ENCODE measurements around the gene UAP1L1. TPM values are rescaled to one million over a fixed set of nuclear protein-coding genes. Genes with fewer than 3 reads are reported as not detected.
A peak's percentile ranks its signal among the peaks of the same experiment; 100 is the strongest.

UAP1L1 gene
- total RNA-seq, 1 donor from 2014 or later, result 11.5 TPM

- H3K27ac ChIP-seq (replicated peaks), result peak overlapping the region; percentile 68
- peaks cover 46% of the 10 kb centered on the region for H3K36me3 ChIP-seq
- no peak for TF ChIP-seq CTCF (IDR thresholded peaks at IDR 0.05; ENCODE audit: borderline replicate concordance)
- no peaks in the 10 kb centered on the region for H3K9me3 ChIP-seq (replicated peaks)
- peak overlapping the region; percentile 85 for H3K4me3 ChIP-seq
- H3K4me1 ChIP-seq, result peaks cover 19% of the 10 kb centered on the region
- intact Hi-C loops (cut with micrococcal nuclease), result no loop called here
- H3K27me3 ChIP-seq (ENCODE audit: low read depth), result no peaks in the 10 kb centered on the region
- no peak for DNase-seq
Measured at GRCh38 chr9:137077758-137078693, 709 bp downstream of the UAP1L1 start.

GRCh38 chr9:137078701-137079400 is 1.5 kb downstream of the UAP1L1 start:
- Histone ChIP-seq H3K4me1 (peaks cover 19% of the 10 kb centered on the region), H3K4me3 (peak overlapping the region; percentile 85), H3K9me3 (replicated peaks) (no peaks in the 10 kb centered on the region), H3K27ac (replicated peaks) (no peak overlapping the region), H3K36me3 (peaks cover 49% of the 10 kb centered on the region), H3K27me3 (ENCODE audit: low read depth) (no peaks in the 10 kb centered on the region)
- intact Hi-C loops (cut with micrococcal nuclease), result no loop called here
- DNase-seq, result no peak
- TF ChIP-seq CTCF (IDR thresholded peaks at IDR 0.05; ENCODE audit: borderline replicate concordance), result no peak

GRCh38 chr9:137079401-137079787 is 2.1 kb downstream of the UAP1L1 start:
- no peaks in the 10 kb centered on the region for H3K9me3 ChIP-seq (replicated peaks)
- peaks cover 49% of the 10 kb centered on the region for H3K36me3 ChIP-seq
- intact Hi-C loops (cut with micrococcal nuclease), result no loop called here
- H3K27ac ChIP-seq (replicated peaks), result no peak overlapping the region
- no peak for TF ChIP-seq CTCF (IDR thresholded peaks at IDR 0.05; ENCODE audit: borderline replicate concordance)
- H3K27me3 ChIP-seq (ENCODE audit: low read depth), result no peaks in the 10 kb centered on the region
- H3K4me3 ChIP-seq, result peak overlapping the region; percentile 85
- peaks cover 19% of the 10 kb centered on the region for H3K4me1 ChIP-seq
- DNase-seq, result no peak

GRCh38 chr9:137080260-137081122 is 3.2 kb downstream of the UAP1L1 start:
- Histone ChIP-seq H3K4me3 (no peak overlapping the region), H3K4me1 (peaks cover 25% of the 10 kb centered on the region), H3K36me3 (peaks cover 49% of the 10 kb centered on the region), H3K9me3 (replicated peaks) (no peaks in the 10 kb centered on the region), H3K27me3 (ENCODE audit: low read depth) (no peaks in the 10 kb centered on the region), H3K27ac (replicated peaks) (no peak overlapping the region)
- DNase-seq, result no peak
- intact Hi-C loops (cut with micrococcal nuclease), result no loop called here
- TF ChIP-seq CTCF (IDR thresholded peaks at IDR 0.05; ENCODE audit: borderline replicate concordance), result no peak

Measured in left ventricle myocardium inferior (tissue), 1 donor.